HG03520 (cell line): ENCODE measurements around the gene LY6G6C.

ENCODE experiments used
- ATAC-seq: cut with Tn5 transposase; IDR thresholded peaks from one replicate; pipeline ENCODE4 v1.9.1; 2021; ENCODE audit warnings: mild to moderate bottlenecking, moderate library complexity; ENCODE audit not compliant: unreplicated experiment

Gene LY6G6C

GRCh38 chr6:31727717-31728671, 6.4 kb upstream of the LY6G6C start:
- ATAC-seq: no peak

GRCh38 chr6:31727034-31727716, 5.6 kb upstream of the LY6G6C start:
- no peak for ATAC-seq

GRCh38 chr6:31725502-31726350, 4.2 kb upstream of the LY6G6C start:
- no peak for ATAC-seq

GRCh38 chr6:31723980-31724691, 2.6 kb upstream of the LY6G6C start:
- no peak for ATAC-seq

GRCh38 chr6:31723245-31723979, 1.9 kb upstream of the LY6G6C start, which contains the start of gene MPIG6B:
MPIG6B (plus strand) TSS chr6:31723373; CDS start chr6:31723384, 11 bp downstream.
- no peak for ATAC-seq

GRCh38 chr6:31722173-31722572, 627 bp upstream of the LY6G6C start:
- no peak for ATAC-seq

GRCh38 chr6:31720196-31720770, 1.3 kb downstream of the LY6G6C start:
- ATAC-seq: no peak

GRCh38 chr6:31719001-31719400, 2.5 kb downstream of the LY6G6C start:
- ATAC-seq: no peak

GRCh38 chr6:31718265-31718664, 3.3 kb downstream of the LY6G6C start:
- no peak for ATAC-seq

- ATAC-seq: no peak
Measured at GRCh38 chr6:31717499-31718222, 3.9 kb downstream of the LY6G6C start.

- no peak for ATAC-seq
Measured at GRCh38 chr6:31715022-31715958, 6.3 kb downstream of the LY6G6C start, which contains the start of gene LY6G6D. LY6G6D (plus strand) TSS chr6:31715348; CDS start chr6:31715356, 8 bp downstream.

- ATAC-seq: no peak
Measured at GRCh38 chr6:31713991-31714684, 7.4 kb downstream of the LY6G6C start.

- no peak for ATAC-seq
Measured at GRCh38 chr6:31713465-31713864, 8.1 kb downstream of the LY6G6C start.

GRCh38 chr6:31712296-31712695, 9.2 kb downstream of the LY6G6C start:
- no peak for ATAC-seq

- ATAC-seq: no peak
Measured at GRCh38 chr6:31711233-31711632, 10.3 kb downstream of the LY6G6C start.

- ATAC-seq: no peak
Measured at GRCh38 chr6:31710523-31711219, 10.9 kb downstream of the LY6G6C start.
